CD4-positive, CD25-positive, alpha-beta regulatory T cell (primary cell): ENCODE data around the gene PARP11. TPM values are rescaled to one million over a fixed set of nuclear protein-coding genes. Genes with fewer than 3 reads are reported as not detected.

Experiments used
- ATAC-seq, 2 donors: fragments of 150-1000 bp; cut with Tn5 transposase; one replicate each; pipeline ENCODE4 v1.10.0; 2021; ENCODE audit warnings: low read depth in 2 of 2, moderate number of reproducible peaks in 2 of 2, moderate library complexity in 1 of 2
- DNase-seq, 3 donors: peaks; one replicate each; pipeline versions ENCODE4 v3.0.0 to v3.0.0-alpha.2; 2012 to 2022; ENCODE audit warnings: mixed read lengths in 1 of 3
- H3K27ac ChIP-seq: one replicate; pipeline ENCODE4 v1.7.0; 2013; ENCODE audit warnings: mild to moderate bottlenecking, low read length; ENCODE audit not compliant: insufficient read depth, poor library complexity, severe bottlenecking
- H3K27me3 ChIP-seq: one replicate; pipeline ENCODE4 v1.7.0; 2013; ENCODE audit warnings: low read length; ENCODE audit not compliant: control insufficient read depth, insufficient read depth
- H3K36me3 ChIP-seq: one replicate; pipeline ENCODE4 v1.7.0; 2013; ENCODE audit warnings: mild to moderate bottlenecking, low read length, moderate library complexity; ENCODE audit not compliant: control insufficient read depth, insufficient read depth
- H3K4me1 ChIP-seq: 2 replicates; pipeline ENCODE4 v1.7.0; 2013; ENCODE audit warnings: mild to moderate bottlenecking, low read length; ENCODE audit not compliant: insufficient read depth, control insufficient read depth, poor library complexity, severe bottlenecking
- H3K4me3 ChIP-seq: one replicate; pipeline ENCODE4 v1.7.0; 2013; ENCODE audit warnings: low read depth, mild to moderate bottlenecking, low read length, moderate library complexity
- H3K9me3 ChIP-seq, 2 experiments: 1 replicate in 1 of 2; 2 replicates in 1 of 2; pipeline ENCODE4 v1.7.0; 2013; ENCODE audit warnings: low read length in 2 of 2, mild to moderate bottlenecking in 1 of 2, moderate library complexity in 1 of 2; ENCODE audit not compliant: control insufficient read depth in 2 of 2
- H3K27ac Mint-ChIP-seq, 3 donors: one replicate each; pipeline ENCODE4 v1.8.0; 2020 to 2022; ENCODE audit warnings: mild to moderate bottlenecking in 3 of 3, mixed read lengths in 3 of 3, moderate library complexity in 2 of 3
- H3K27me3 Mint-ChIP-seq: one replicate; pipeline ENCODE4 v1.8.0; 2022; ENCODE audit warnings: mild to moderate bottlenecking, mixed read lengths
- H3K36me3 Mint-ChIP-seq: one replicate; pipeline ENCODE4 v1.8.0; 2020; ENCODE audit warnings: mixed read lengths
- H3K4me1 Mint-ChIP-seq, 4 donors: one replicate each; pipeline ENCODE4 v1.8.0; 2020 to 2022; ENCODE audit warnings: mixed read lengths in 4 of 4, mild to moderate bottlenecking in 1 of 4
- H3K4me3 Mint-ChIP-seq, 4 donors: one replicate each; pipeline ENCODE4 v1.8.0; 2020 to 2022; ENCODE audit warnings: mild to moderate bottlenecking in 4 of 4, mixed read lengths in 4 of 4, moderate library complexity in 3 of 4
- H3K9me3 Mint-ChIP-seq, 7 donors: one replicate each; pipeline ENCODE4 v1.8.0; 2020 to 2022; ENCODE audit warnings: mixed read lengths in 7 of 7, mild to moderate bottlenecking in 3 of 7, moderate library complexity in 2 of 7
- polyA plus RNA-seq, 4 donors: library from polyadenylated mRNA; unstranded; fragments of 300-500 nt; fragmentation: Illumina TruSeq; gene quantifications; one replicate each; pipeline ENCODE4 v1.2.3, GENCODE V29; 2021
- total RNA-seq: library from RNA; stranded (reverse); gene quantifications from one replicate; pipeline ENCODE4 v1.2.3, GENCODE V29; 2022

PARP11 gene
- total and polyA plus RNA-seq, 5 donors from 2014 or later: 5.2 to 16.1 (median 6.8) TPM

- peaks cover 4% of the 10 kb centered on the region for H3K27me3 Mint-ChIP-seq
- peaks cover 0 to 2% (median 0%) of the 10 kb centered on the region in 7 donors for H3K9me3 Mint-ChIP-seq
- H3K4me1 Mint-ChIP-seq: peaks cover 29 to 51% (median 42%) of the 10 kb centered on the region in 4 donors
- peak overlapping the region in 1 of 4 donors; percentile 13 for H3K4me3 Mint-ChIP-seq
- no peak for ATAC-seq
- DNase-seq: no peak
- Histone ChIP-seq H3K4me1 (no peaks in the 10 kb centered on the region), H3K36me3 (no peaks in the 10 kb centered on the region), H3K27ac (no peak overlapping the region), H3K9me3 (no peaks in the 10 kb centered on the region), H3K27me3 (no peaks in the 10 kb centered on the region), H3K4me3 (no peak overlapping the region)
- peak overlapping the region in 1 of 3 donors; percentile 52 for H3K27ac Mint-ChIP-seq
- peaks cover 31% of the 10 kb centered on the region for H3K36me3 Mint-ChIP-seq
Observed at GRCh38 chr12:3837049-3837448, 36.1 kb downstream of the PARP11 start.

- ATAC-seq (no peak), DNase-seq (no peak)
- no peak overlapping the region for H3K27ac ChIP-seq
- H3K36me3 ChIP-seq: no peaks in the 10 kb centered on the region
- peaks cover 26 to 52% (median 41%) of the 10 kb centered on the region in 4 donors for H3K4me1 Mint-ChIP-seq
- no peaks in the 10 kb centered on the region for H3K4me1 ChIP-seq
- no peak overlapping the region for H3K4me3 ChIP-seq
- peaks cover 29% of the 10 kb centered on the region for H3K36me3 Mint-ChIP-seq
- no peaks in the 10 kb centered on the region for H3K27me3 ChIP-seq
- H3K9me3 Mint-ChIP-seq: peaks cover 0 to 2% (median 0%) of the 10 kb centered on the region in 7 donors
- H3K27me3 Mint-ChIP-seq: peaks cover 4% of the 10 kb centered on the region
- H3K4me3 Mint-ChIP-seq: peak overlapping the region in 1 of 4 donors; percentile 11
- no peaks in the 10 kb centered on the region for H3K9me3 ChIP-seq
- peak overlapping the region in 1 of 3 donors; percentile 52 for H3K27ac Mint-ChIP-seq
Observed at GRCh38 chr12:3836641-3837040, 36.6 kb downstream of the PARP11 start.

GRCh38 chr12:3835914-3836313, 37.3 kb downstream of the PARP11 start:
- no peaks in the 10 kb centered on the region for H3K36me3 ChIP-seq
- no peaks in the 10 kb centered on the region for H3K27me3 ChIP-seq
- peaks cover 0 to 2% (median 0%) of the 10 kb centered on the region in 7 donors for H3K9me3 Mint-ChIP-seq
- no peak overlapping the region for H3K4me3 ChIP-seq
- H3K27me3 Mint-ChIP-seq: peaks cover 4% of the 10 kb centered on the region
- peak overlapping the region in 1 of 4 donors; percentile 11 for H3K4me3 Mint-ChIP-seq
- H3K27ac Mint-ChIP-seq: peak overlapping the region in 1 of 3 donors; percentile 35
- no peak overlapping the region for H3K27ac ChIP-seq
- no peaks in the 10 kb centered on the region for H3K4me1 ChIP-seq
- peaks cover 23% of the 10 kb centered on the region for H3K36me3 Mint-ChIP-seq
- DNase-seq (no peak), ATAC-seq (no peak)
- no peaks in the 10 kb centered on the region for H3K9me3 ChIP-seq
- H3K4me1 Mint-ChIP-seq: peaks cover 26 to 52% (median 39%) of the 10 kb centered on the region in 4 donors

DNA sequence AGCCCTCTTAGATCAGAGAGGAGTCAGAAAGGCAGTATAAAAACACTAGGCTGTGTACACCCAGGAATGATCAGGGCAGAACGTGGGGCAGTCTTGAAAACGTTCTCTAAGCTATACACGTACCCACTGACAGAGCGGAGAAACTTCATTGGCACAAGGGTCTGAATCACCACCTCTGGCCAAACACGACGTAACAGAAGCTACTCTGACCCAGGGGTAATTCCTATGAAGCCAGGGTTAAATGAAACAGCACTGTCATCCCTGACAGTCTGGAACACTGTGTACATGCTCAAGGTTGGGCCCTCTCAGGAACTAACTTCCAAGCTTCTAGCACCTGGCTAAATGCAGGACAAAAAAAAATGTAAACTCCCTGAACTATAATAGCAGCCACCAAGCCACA, 38.4 kb downstream of the PARP11 start:
- Mint-ChIP-seq H3K4me3 (no peak overlapping the region), H3K9me3 (peaks cover 0 to 2% (median 0%) of the 10 kb centered on the region in 7 donors), H3K4me1 (peaks cover 25 to 52% (median 39%) of the 10 kb centered on the region in 4 donors), H3K27me3 (peaks cover 4% of the 10 kb centered on the region), H3K36me3 (peaks cover 15% of the 10 kb centered on the region), H3K27ac (no peak overlapping the region)
- DNase-seq: no peak
- H3K4me3 ChIP-seq: no peak overlapping the region
- no peak overlapping the region for H3K27ac ChIP-seq
- H3K4me1 ChIP-seq: no peaks in the 10 kb centered on the region
- no peaks in the 10 kb centered on the region for H3K9me3 ChIP-seq
- ATAC-seq: no peak
- H3K36me3 ChIP-seq: no peaks in the 10 kb centered on the region
- H3K27me3 ChIP-seq: no peaks in the 10 kb centered on the region

DNA sequence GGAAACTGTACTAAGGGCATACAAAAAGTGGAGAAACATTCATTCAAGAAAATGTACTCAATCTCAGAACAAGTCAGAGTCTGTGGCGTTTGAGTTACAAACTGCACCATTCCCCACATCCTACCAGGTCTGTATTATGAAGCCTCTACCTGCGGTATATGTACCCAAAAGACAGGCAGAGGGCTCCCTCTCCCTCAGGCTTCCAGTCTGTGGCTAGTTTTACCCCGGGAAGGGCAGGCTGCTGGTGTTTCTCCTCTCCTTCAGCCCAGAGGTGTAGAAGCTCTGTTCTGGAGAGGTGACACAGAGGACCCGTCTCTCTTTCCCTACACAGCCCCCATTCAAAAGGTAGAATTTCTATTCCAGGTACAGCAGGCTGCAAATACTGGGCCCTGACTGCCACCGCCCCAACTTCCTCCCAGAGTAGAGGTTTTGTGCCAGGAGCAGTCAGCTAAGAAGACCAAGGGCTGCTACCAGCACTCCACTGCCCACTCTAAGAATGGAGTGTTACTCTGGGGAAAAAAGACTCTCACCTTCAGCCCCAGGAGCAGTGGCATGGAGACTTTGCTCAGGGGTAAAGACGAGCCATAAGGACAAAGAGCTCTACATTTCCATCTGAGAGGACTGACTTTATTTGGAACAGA, 39.4 kb downstream of the PARP11 start:
- no peak overlapping the region for H3K4me3 ChIP-seq
- peaks cover 8% of the 10 kb centered on the region for H3K36me3 ChIP-seq
- Mint-ChIP-seq H3K4me1 (peaks cover 20 to 46% (median 38%) of the 10 kb centered on the region in 4 donors), H3K27me3 (peaks cover 4% of the 10 kb centered on the region), H3K36me3 (peaks cover 16% of the 10 kb centered on the region), H3K4me3 (no peak overlapping the region), H3K9me3 (peaks cover 0 to 2% (median 0%) of the 10 kb centered on the region in 7 donors), H3K27ac (peak overlapping the region in 1 of 3 donors; percentile 29)
- DNase-seq: no peak
- H3K4me1 ChIP-seq: no peaks in the 10 kb centered on the region
- no peak overlapping the region for H3K27ac ChIP-seq
- no peaks in the 10 kb centered on the region for H3K9me3 ChIP-seq
- no peak for ATAC-seq
- H3K27me3 ChIP-seq: no peaks in the 10 kb centered on the region

- H3K9me3 Mint-ChIP-seq: peaks cover 0 to 1% (median 0%) of the 10 kb centered on the region in 7 donors
- H3K36me3 Mint-ChIP-seq: peaks cover 18% of the 10 kb centered on the region
- Histone ChIP-seq H3K27me3 (no peaks in the 10 kb centered on the region), H3K27ac (no peak overlapping the region), H3K36me3 (peaks cover 11% of the 10 kb centered on the region), H3K4me3 (no peak overlapping the region), H3K9me3 (no peaks in the 10 kb centered on the region), H3K4me1 (no peaks in the 10 kb centered on the region)
- no peak overlapping the region for H3K4me3 Mint-ChIP-seq
- peaks cover 4% of the 10 kb centered on the region for H3K27me3 Mint-ChIP-seq
- peak overlapping the region in 1 of 3 donors; percentile 36 for H3K27ac Mint-ChIP-seq
- peaks cover 12 to 39% (median 30%) of the 10 kb centered on the region in 4 donors for H3K4me1 Mint-ChIP-seq
- DNase-seq (no peak), ATAC-seq (no peak)
Observed at GRCh38 chr12:3832738-3833137, 40.5 kb downstream of the PARP11 start.

- Mint-ChIP-seq H3K36me3 (peaks cover 15% of the 10 kb centered on the region), H3K27me3 (no peaks in the 10 kb centered on the region), H3K9me3 (no peaks in the 10 kb centered on the region), H3K4me1 (peaks cover 0 to 13% (median 3%) of the 10 kb centered on the region in 4 donors), H3K4me3 (no peak overlapping the region), H3K27ac (no peak overlapping the region)
- Histone ChIP-seq H3K27ac (no peak overlapping the region), H3K36me3 (peaks cover 35% of the 10 kb centered on the region), H3K27me3 (no peaks in the 10 kb centered on the region), H3K4me3 (no peak overlapping the region), H3K4me1 (no peaks in the 10 kb centered on the region), H3K9me3 (no peaks in the 10 kb centered on the region)
- DNase-seq: no peak
- no peak for ATAC-seq
Observed at GRCh38 chr12:3828888-3829287, 44.3 kb downstream of the PARP11 start.
